ENCODE data around the gene EPB41L2. TPM values are rescaled to one million over a fixed set of nuclear protein-coding genes. Genes with fewer than 3 reads are reported as not detected.

EPB41L2 gene
- total RNA-seq, 6 donors from 2014 or later: 68.7 to 201 (median 98.2) TPM

DNA sequence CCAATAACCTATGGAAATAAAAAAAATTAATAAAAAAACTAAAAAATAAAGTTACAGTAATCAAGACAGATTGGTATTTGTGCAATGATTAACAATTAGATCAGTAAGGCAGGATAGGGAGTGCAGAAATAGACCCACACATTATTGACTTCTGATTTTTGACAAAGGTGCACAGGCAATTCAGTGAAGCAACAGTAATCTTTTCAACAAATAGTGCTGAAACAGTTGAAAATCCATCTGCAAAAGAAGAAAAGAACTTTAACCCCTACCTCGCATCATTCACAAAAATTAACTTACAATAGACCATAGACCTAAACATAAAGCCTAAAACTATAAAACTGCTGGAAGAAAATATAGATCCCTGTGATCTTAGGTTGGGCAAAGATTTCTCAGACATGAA lies 240.3 kb downstream of the EPB41L2 start:
- Histone ChIP-seq H3K36me3 (no peaks in the 10 kb centered on the region), H3K9me3 (no peaks in the 10 kb centered on the region), H3K27me3 (no peaks in the 10 kb centered on the region), H3K4me1 (no peaks in the 10 kb centered on the region), H3K4me3 (no peak overlapping the region), H3K27ac (no peak overlapping the region)
- no peak for TF ChIP-seq POLR2A (IDR thresholded peaks at IDR 0.05)
- no peak for TF ChIP-seq POLR2AphosphoS5 (IDR thresholded peaks at IDR 0.05)
- TF ChIP-seq, protein P1, sequence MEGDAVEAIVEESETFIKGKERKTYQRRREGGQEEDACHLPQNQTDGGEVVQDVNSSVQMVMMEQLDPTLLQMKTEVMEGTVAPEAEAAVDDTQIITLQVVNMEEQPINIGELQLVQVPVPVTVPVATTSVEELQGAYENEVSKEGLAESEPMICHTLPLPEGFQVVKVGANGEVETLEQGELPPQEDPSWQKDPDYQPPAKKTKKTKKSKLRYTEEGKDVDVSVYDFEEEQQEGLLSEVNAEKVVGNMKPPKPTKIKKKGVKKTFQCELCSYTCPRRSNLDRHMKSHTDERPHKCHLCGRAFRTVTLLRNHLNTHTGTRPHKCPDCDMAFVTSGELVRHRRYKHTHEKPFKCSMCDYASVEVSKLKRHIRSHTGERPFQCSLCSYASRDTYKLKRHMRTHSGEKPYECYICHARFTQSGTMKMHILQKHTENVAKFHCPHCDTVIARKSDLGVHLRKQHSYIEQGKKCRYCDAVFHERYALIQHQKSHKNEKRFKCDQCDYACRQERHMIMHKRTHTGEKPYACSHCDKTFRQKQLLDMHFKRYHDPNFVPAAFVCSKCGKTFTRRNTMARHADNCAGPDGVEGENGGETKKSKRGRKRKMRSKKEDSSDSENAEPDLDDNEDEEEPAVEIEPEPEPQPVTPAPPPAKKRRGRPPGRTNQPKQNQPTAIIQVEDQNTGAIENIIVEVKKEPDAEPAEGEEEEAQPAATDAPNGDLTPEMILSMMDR (IDR thresholded peaks at IDR 0.05): no peak
- TF ChIP-seq EP300 (IDR thresholded peaks at IDR 0.05): no peak
- DNase-seq: no peak
- ATAC-seq (ENCODE audit: low FRiP score in 2 of 2): no peak
- WGBS, 2 donors: 80 to 94% methylated on average over 1 of the region's 1 CpG

DNA sequence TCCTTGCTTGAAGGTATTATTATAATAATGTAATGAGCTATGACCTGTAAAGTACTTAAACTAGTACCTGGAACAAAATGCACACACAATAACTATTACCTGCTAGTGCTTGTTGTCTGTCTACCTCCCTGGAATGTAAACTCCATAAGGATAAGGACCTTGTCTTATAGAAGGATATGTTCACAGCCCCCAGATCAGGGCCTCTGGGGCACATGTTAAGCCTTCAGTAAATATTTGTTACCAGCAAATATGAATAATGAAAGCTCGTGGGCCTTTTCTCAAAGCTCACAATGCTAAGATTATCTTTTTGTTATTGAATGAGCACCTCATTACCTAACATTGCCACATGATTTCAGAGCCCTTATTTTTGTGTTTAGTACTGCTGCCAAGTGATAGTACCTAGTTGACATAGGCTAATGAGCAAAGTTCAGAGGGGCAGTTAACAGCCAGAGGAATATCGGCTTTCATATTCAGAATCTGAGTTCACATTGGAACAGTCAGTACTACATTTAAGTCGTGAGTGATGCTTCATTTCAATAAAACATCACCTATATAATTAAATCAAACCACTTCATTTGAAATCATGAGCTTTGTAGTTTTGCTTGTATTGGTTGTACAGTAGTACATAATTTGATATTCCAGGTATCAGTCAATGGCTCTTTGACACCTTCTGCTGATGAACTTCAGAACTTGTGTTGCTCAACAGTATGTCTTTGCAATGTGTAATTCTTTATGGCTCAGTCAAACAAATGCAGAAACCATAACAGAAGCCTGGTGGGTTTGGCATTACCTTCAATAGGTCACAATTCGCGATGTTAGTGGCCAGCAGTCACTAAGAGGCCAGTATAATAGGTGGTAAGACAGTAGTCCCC lies 247.6 kb downstream of the EPB41L2 start:
- no peaks in the 10 kb centered on the region for H3K4me1 ChIP-seq
- ATAC-seq (ENCODE audit: low FRiP score in 2 of 2) (no peak), DNase-seq (no peak)
- H3K9me3 ChIP-seq: no peaks in the 10 kb centered on the region
- whole genome bisulfite sequencing, 2 donors: 84 to 88% methylated on average over 5 of the region's 5 CpGs
- no peaks in the 10 kb centered on the region for H3K27me3 ChIP-seq
- no peak overlapping the region for H3K4me3 ChIP-seq
- H3K27ac ChIP-seq: no peak overlapping the region
- H3K36me3 ChIP-seq: no peaks in the 10 kb centered on the region
- TF ChIP-seq, protein P1 (IDR thresholded peaks at IDR 0.05): no peak
- TF ChIP-seq POLR2A (IDR thresholded peaks at IDR 0.05) (no peak), EP300 (IDR thresholded peaks at IDR 0.05) (no peak), POLR2AphosphoS5 (IDR thresholded peaks at IDR 0.05) (no peak)

DNA sequence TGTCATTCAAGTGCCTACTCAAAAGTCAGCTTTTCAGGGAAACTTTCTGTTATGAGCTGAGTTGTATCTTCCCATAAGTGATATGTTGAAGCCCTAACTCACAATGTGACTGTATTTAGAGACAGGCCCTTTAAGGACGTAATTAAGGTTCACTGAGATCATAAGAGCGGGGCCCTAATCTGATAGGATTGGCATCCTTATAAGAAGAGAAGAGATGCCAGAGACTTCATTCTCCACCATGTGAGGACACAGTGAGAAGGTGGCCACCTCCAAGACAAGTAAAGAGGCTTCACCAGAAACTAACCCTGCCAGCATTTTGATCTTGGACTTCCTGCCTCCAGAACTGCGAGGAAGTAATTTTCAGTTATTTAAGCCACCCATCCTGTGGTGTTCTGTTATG lies 248.5 kb downstream of the EPB41L2 start:
- no peaks in the 10 kb centered on the region for H3K4me1 ChIP-seq
- H3K27ac ChIP-seq: no peak overlapping the region
- ATAC-seq (ENCODE audit: low FRiP score in 2 of 2): no peak
- H3K36me3 ChIP-seq: no peaks in the 10 kb centered on the region
- WGBS, 2 donors: 87 to 94% methylated on average over 3 of the region's 3 CpGs
- no peak for DNase-seq
- no peak overlapping the region for H3K4me3 ChIP-seq
- H3K27me3 ChIP-seq: no peaks in the 10 kb centered on the region
- TF ChIP-seq POLR2A (IDR thresholded peaks at IDR 0.05) (no peak), EP300 (IDR thresholded peaks at IDR 0.05) (no peak), POLR2AphosphoS5 (IDR thresholded peaks at IDR 0.05) (no peak)
- TF ChIP-seq, protein P1 (IDR thresholded peaks at IDR 0.05): no peak
- no peaks in the 10 kb centered on the region for H3K9me3 ChIP-seq

DNA sequence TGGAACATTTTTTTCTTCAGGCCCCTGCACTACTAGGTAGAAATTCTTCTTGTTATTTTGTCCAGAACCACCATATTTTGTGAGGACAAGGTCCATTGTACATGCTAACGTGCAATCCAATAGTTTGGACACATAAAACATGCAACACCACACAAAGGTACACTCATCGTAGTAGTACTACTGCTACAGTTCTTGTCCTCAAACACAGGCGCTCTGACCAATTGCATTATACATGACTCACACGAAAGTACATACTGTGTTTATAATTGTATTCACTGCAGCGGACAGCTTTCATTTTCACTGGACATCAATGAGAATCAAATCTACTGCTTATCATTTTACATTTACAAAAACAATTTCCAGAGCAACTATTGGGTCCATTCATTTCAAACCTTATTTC lies 251.1 kb downstream of the EPB41L2 start:
- Histone ChIP-seq H3K4me1 (no peaks in the 10 kb centered on the region), H3K4me3 (no peak overlapping the region), H3K27ac (no peak overlapping the region), H3K27me3 (no peaks in the 10 kb centered on the region), H3K36me3 (no peaks in the 10 kb centered on the region), H3K9me3 (no peaks in the 10 kb centered on the region)
- WGBS, 2 donors: 88 to 92% methylated on average over 5 of the region's 5 CpGs
- TF ChIP-seq POLR2AphosphoS5 (IDR thresholded peaks at IDR 0.05) (no peak), POLR2A (IDR thresholded peaks at IDR 0.05) (no peak), EP300 (IDR thresholded peaks at IDR 0.05) (no peak)
- TF ChIP-seq, protein P1 (IDR thresholded peaks at IDR 0.05): no peak
- ATAC-seq (ENCODE audit: low FRiP score in 2 of 2) (no peak), DNase-seq (no peak)

Measured in upper lobe of left lung (tissue), 6 donors.